NCI-H2196 treated with DMSO at 0.1 percent for 48 hours (cell line): ENCODE results near the gene NUDCD3.
"Not testable (repeated sequence)": the region's sequence is repeated elsewhere in the genome, so short reads cannot be mapped to it uniquely, and the experiment has no call there.

Experiments
- DNase-seq: peaks from one replicate; lab custom pipeline; 2025; ENCODE audit not compliant: unreplicated experiment; lab: John Stamatoyannopoulos, UW

NUDCD3 gene

GRCh38 chr7:44518761-44519160 lies 28.3 kb upstream of the NUDCD3 start:
- DNase-seq, result no peak

- DNase-seq, result no peak
These were observed 26.7 kb upstream of the NUDCD3 start for GRCh38 chr7:44517175-44517574.

GRCh38 chr7:44515590-44516268 lies 25.3 kb upstream of the NUDCD3 start:
- no peak for DNase-seq

GRCh38 chr7:44512736-44513135 lies 22.3 kb upstream of the NUDCD3 start:
- no peak for DNase-seq

- DNase-seq, result no peak
These were observed 21.5 kb upstream of the NUDCD3 start for GRCh38 chr7:44511863-44512468.

- DNase-seq, result no peak
These were observed 20.8 kb upstream of the NUDCD3 start for GRCh38 chr7:44511236-44511635.

- no peak for DNase-seq
These were observed 18.0 kb upstream of the NUDCD3 start for GRCh38 chr7:44508328-44509030.

- not testable (repeated sequence) for DNase-seq
These were observed 16.3 kb upstream of the NUDCD3 start for GRCh38 chr7:44506592-44507288.

- no peak for DNase-seq
These were observed 15.1 kb upstream of the NUDCD3 start for GRCh38 chr7:44505595-44505994.

- DNase-seq, result no peak
These were observed 7.9 kb upstream of the NUDCD3 start for GRCh38 chr7:44498230-44498954.

GRCh38 chr7:44497155-44498027 lies 6.9 kb upstream of the NUDCD3 start:
- DNase-seq, result no peak

GRCh38 chr7:44496385-44496784 lies 5.9 kb upstream of the NUDCD3 start:
- no peak for DNase-seq

GRCh38 chr7:44494960-44495359 lies 4.5 kb upstream of the NUDCD3 start:
- DNase-seq, result no peak

- DNase-seq, result no peak
These were observed 771 bp upstream of the NUDCD3 start for GRCh38 chr7:44491229-44491628.

- no peak for DNase-seq
These were observed 505 bp downstream of the NUDCD3 start for GRCh38 chr7:44489955-44490350.

GRCh38 chr7:44488955-44489354 lies 1.5 kb downstream of the NUDCD3 start:
- no peak for DNase-seq

- DNase-seq, result no peak
These were observed 3.8 kb downstream of the NUDCD3 start for GRCh38 chr7:44486693-44487092.

GRCh38 chr7:44486001-44486400 lies 4.5 kb downstream of the NUDCD3 start:
- no peak for DNase-seq

GRCh38 chr7:44484482-44485313 lies 5.8 kb downstream of the NUDCD3 start:
- DNase-seq, result no peak
